Kidney tubule cell (primary cell): ENCODE measurements around the gene DENND4B.
"Not testable (repeated sequence)": the region's sequence is repeated elsewhere in the genome, so short reads cannot be mapped to it uniquely, and the experiment has no call there.

Experiments
- DNase-seq: peaks from one replicate; pipeline ENCODE4 v3.0.0-alpha.2; 2018; ENCODE audit warnings: low spot score

DENND4B gene

GRCh38 chr1:153926405-153926804, 20.1 kb downstream of the DENND4B start:
- DNase-seq = no peak

- DNase-seq = peak; percentile 100
Measured at GRCh38 chr1:153922972-153923925, 23.3 kb downstream of the DENND4B start, which contains the start of gene GATAD2B. GATAD2B (minus strand) TSS chr1:153922972; CDS start chr1:153828347, 94,625 bp downstream.

DNA sequence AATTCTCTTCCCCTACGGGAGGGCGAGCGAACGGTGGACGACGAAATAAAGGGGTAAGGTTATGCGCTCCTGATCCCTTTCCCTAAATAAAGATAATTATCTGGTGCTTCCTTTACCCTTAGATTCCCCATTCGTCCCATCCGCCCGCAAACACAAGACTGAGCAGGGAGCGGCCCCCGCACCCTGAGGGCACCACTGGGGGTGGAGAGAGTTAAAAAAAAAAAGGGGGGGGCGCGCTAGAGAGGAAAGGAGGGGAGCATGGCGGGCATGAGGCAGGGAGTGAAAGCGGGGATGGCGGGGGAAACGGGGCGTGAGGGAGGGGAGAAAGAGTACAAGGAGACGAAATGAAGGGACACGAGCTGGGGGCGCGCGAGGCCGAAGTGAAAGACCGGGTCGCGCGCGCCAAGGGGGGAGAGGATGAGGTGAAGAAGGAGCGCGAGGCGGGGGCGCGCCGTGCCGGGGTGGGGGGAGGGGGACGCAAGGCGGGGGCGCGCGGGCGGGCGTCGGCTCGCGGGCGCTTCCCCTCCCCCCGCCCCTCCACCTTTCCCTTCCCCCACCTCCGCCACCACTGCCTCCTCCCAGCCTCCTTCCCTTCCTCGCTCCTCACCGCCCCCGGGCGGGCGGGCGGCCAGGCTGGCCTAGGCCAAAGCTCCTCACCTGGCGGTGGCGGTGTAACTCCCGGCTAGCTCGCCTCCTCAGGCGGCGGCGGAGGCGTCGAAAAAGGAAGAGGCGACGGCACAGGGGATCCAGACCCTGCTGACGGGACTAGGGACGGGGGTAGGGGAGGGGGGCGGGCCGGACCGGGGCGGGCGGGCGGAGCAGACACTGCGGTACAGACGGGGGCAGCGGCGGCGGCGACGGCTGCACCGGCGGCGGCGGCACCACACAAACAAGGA, 24.2 kb downstream of the DENND4B start:
- peak; percentile 13 for DNase-seq

DNA sequence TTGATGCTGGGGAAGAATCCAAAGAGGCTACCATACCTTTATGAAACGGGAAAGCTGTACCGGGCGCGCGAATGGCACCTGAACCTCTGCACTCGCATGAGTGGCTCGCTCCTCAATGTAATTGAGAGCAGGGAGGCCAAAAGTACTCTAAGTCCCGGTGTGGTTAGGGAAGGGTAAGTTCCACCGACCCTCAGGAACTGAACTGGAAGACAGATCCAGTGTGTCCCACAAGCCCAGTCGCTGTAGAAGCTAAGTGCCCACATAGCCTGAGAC, 24.8 kb downstream of the DENND4B start:
- DNase-seq = peak; percentile 22

GRCh38 chr1:153921080-153921802, 25.3 kb downstream of the DENND4B start:
- no peak for DNase-seq

- peak; percentile 34 for DNase-seq
Measured at GRCh38 chr1:153919876-153920852, 26.4 kb downstream of the DENND4B start.

DNA sequence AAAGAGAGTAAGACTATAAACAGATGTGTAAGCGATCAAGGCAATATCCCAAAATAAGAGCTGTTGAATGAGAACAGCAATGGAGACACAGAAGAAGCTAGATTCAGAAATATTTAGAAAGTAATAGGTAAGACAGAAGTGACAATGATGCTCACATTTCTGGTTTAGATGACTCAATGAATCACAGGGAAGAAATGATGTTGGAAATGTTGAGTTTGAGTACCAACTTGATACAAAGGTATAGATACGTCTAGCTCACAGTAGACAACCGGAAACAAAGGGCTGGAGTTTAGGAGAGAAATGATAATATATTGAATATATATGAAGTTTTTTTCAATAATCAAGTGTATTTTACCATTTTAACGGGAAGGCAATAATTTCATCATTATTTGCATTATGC, 30.2 kb downstream of the DENND4B start:
- DNase-seq = no peak

DNA sequence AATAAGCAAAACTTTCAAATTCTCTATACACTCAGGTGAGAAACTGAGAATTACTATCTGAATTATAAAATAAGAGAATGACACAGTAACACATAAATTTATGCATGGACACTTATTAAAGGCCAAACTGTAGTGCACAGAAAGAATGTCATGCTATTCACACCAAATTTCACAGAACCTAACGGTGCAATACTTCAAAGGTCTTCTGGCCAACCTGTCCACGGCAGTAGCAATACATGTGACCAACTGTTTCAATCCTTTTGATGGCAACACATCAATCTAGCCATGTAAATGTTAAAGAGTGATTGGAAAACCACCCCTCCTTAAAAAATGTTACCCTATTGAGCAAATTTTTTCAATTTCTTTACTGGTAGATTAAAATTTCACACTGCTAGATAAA, 34.2 kb downstream of the DENND4B start:
- DNase-seq = no peak

DNA sequence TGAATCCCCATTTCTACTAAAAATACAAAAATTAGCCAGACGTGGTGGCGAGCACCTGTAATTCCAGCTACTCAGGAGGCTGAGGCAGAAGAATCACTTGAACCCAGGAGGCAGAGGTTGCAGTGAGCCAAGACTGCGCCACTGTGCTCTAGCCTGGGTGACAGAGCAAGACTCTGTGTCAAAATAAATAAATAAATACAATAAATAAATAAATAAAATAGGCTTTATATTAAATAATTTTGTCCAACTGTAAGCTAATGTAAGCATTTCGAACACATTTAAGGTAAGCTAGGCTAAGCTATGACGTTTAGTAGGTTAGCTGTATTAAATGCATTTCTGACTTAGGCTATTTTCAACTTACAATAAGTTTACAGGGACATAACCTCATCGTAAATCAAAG, 36.0 kb downstream of the DENND4B start:
- DNase-seq = not testable (repeated sequence)

DNA sequence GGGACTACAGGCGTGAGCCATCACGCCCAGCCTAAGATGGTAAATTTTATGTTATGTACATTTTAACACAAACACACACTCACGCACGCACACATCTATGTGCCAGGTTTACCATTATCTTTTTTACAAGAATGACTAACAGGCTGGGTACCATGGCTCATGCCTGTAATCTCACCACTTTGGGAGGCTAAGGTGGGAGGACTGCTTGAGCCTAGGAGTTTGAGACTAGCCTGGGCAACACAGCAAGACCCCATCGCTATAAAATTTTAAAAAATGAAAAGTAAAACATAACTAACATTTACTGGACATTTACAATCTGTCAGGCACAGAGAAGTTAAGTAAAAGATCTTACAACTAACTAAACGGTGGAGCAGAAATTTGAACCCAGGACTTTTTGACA, 38.4 kb downstream of the DENND4B start:
- DNase-seq = no peak

- no peak for DNase-seq
Measured at GRCh38 chr1:153907134-153907533, 39.4 kb downstream of the DENND4B start.

DNA sequence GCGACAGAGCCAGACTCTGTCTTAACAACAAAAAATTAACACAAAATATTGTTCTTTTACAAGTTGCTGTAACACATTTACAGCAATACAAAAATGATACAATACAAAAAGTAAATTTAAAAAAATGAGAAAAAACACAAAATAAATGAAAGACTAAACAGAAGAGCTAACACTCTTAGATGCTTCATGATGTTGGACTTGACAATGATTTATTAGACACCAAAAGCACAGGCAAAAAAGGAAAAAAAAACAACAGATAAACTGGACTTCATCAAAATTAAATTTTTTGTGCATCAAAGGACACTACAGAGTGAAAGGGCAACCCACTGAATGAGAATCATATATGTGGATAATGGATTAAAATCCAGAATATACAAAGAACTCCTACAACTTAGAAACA, 40.1 kb downstream of the DENND4B start:
- no peak for DNase-seq

DNA sequence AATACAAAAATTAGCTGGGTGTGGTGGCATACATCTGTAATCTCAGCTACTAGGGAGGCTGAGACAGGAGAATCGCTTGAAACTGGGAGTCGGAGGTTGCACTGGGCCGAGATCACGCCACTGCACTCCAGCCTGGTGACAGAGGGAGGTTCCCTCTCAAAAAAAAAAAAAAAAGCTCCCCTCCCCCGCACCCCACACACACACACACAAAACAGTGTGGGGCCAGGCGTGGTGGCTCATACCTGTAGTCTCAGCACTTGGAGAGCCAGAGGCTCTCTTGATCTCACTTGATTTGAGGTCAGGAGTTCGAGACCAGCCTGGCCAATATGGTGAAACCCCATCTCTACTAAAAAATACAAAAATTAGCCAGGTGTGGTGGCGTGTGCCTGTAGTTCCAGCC, 40.6 kb downstream of the DENND4B start:
- not testable (repeated sequence) for DNase-seq

GRCh38 chr1:153903841-153904455, 42.6 kb downstream of the DENND4B start:
- DNase-seq = no peak

DNA sequence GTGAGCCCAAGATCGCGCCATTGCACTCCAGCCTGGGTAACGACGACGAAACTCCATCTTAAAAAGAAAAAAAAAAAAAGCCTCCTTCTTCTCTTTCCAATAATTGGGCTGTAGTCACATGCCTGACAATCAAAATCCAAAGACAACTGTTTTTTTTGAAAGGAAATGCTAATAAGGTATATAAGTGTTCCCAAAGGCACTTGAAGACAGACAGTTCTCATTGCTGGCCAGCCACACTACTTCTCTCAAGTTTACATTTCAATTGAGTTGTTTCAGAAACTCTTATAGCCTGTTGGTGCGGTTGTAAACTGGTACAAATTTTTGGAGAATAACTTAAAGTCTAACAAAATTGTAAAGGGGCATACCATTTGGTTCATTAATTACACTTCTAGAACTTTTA, 47.0 kb downstream of the DENND4B start:
- DNase-seq = no peak

GRCh38 chr1:153895866-153896265, 50.7 kb downstream of the DENND4B start:
- not testable (repeated sequence) for DNase-seq

DNA sequence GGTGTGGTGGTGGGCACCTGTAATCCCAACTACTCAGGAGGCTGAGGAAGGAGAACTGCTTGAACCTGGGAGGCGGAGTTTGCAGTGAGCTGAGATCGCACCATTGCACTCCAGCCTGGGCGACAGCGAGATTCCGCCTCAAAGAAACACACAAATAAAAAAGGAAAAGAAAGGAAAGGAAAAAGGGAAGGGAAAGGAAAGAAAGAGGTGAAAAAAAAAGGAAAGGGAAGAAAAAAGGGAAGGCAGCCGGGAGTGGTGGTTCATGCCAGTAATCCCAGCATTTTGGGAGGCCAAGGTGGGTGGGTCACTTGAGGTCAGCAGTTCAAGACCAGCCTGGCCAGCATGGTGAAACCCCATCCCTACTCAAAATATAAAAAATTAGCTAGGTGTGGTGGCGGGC, 55.5 kb downstream of the DENND4B start:
- DNase-seq = not testable (repeated sequence)

- no peak for DNase-seq
Measured at GRCh38 chr1:153888533-153888932, 58.0 kb downstream of the DENND4B start.

GRCh38 chr1:153886127-153886526, 60.4 kb downstream of the DENND4B start:
- DNase-seq = no peak

DNA sequence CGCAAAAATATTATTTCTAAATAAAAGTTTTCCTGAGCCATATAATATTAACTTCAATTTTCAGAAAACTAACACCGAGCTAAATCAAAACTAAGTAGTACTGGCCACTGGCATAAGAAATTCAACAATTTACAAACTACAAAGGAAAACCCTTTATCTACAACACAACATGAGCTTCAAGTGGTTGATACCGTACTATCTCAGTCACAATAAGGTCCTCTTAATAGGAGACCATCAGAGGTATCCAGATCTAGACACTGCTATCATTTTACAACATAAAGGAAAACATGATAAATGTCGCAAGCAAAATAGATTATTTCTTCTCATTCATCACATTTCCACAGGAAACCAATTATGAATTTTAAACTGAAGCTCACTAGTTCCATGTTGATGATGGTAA, 63.3 kb downstream of the DENND4B start:
- no peak for DNase-seq
